ENCODE results near the gene CDC14A.

DNA sequence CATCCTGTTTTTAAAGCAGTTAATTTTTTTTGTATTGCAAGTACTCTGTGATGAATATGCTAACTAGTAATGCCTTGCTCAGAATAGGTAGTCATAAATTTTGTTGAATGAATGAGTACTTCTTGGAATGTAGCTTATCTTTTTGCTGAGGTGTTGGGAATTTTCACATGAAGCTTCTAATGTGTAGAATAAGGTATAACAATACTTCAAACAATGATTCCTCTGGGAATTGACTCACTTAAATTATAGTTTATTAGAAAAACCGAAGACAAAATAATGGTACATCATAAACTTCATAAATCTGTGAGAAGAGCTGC, 13.9 kb downstream of the CDC14A start:
- TF ChIP-seq, protein P1, sequence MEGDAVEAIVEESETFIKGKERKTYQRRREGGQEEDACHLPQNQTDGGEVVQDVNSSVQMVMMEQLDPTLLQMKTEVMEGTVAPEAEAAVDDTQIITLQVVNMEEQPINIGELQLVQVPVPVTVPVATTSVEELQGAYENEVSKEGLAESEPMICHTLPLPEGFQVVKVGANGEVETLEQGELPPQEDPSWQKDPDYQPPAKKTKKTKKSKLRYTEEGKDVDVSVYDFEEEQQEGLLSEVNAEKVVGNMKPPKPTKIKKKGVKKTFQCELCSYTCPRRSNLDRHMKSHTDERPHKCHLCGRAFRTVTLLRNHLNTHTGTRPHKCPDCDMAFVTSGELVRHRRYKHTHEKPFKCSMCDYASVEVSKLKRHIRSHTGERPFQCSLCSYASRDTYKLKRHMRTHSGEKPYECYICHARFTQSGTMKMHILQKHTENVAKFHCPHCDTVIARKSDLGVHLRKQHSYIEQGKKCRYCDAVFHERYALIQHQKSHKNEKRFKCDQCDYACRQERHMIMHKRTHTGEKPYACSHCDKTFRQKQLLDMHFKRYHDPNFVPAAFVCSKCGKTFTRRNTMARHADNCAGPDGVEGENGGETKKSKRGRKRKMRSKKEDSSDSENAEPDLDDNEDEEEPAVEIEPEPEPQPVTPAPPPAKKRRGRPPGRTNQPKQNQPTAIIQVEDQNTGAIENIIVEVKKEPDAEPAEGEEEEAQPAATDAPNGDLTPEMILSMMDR (IDR thresholded peaks at IDR 0.05; ENCODE audit: low read length), result no peak
- no peak for TF ChIP-seq EZH2 (IDR thresholded peaks at IDR 0.05; ENCODE audit: borderline replicate concordance, low read length)
